Measurements from ENCODE around the gene SGF29. TPM values are rescaled to one million over a fixed set of nuclear protein-coding genes. Genes with fewer than 3 reads are reported as not detected.
"Not testable (repeated sequence)": the region's sequence is repeated elsewhere in the genome, so short reads cannot be mapped to it uniquely, and the experiment has no call there.

Gene SGF29
- total RNA-seq, 1 experiment from 2014 or later: 23.5 TPM

- H3K9me3 Mint-ChIP-seq (ENCODE audit: unreplicated experiment): no peaks in the 10 kb centered on the region
- ChIA-PET CTCF (interaction anchor here (0.6 to 1.3 kb wide), 3 partner anchors 11 to 282 kb away, joined by 3 to 4 read pairs (median 3); no protein-coding TSS in a partner anchor), POLR2A (no interaction called here)
- no peak overlapping the region for H3K27ac Mint-ChIP-seq (ENCODE audit: low read depth, unreplicated experiment)
- no peak overlapping the region for H3K4me3 Mint-ChIP-seq (ENCODE audit: unreplicated experiment)
- no TSS peak for BruUV-seq (replicated peaks)
- H3K4me1 Mint-ChIP-seq (ENCODE audit: insufficient read depth, unreplicated experiment): peaks cover 4% of the 10 kb centered on the region
- no peaks in the 10 kb centered on the region for H3K36me3 Mint-ChIP-seq (ENCODE audit: insufficient read depth, unreplicated experiment)
- no peak for DNase-seq (ENCODE audit: unreplicated experiment)
- TF ChIP-seq CTCF (IDR thresholded peaks at IDR 0.05; ENCODE audit: unreplicated experiment): no peak
- H3K27me3 Mint-ChIP-seq (ENCODE audit: insufficient read depth, unreplicated experiment): no peaks in the 10 kb centered on the region
- intact Hi-C loops (cut with micrococcal nuclease): no loop called here
These were observed 44.1 kb downstream of the SGF29 start for GRCh38 chr16:28597692-28598261.

- POLR2A ChIA-PET; DNase-seq (ENCODE audit: unreplicated experiment); H3K36me3 Mint-ChIP-seq (ENCODE audit: insufficient read depth, unreplicated experiment); H3K27ac Mint-ChIP-seq (ENCODE audit: low read depth, unreplicated experiment); H3K9me3 Mint-ChIP-seq (ENCODE audit: unreplicated experiment); H3K4me1 Mint-ChIP-seq (ENCODE audit: insufficient read depth, unreplicated experiment); H3K27me3 Mint-ChIP-seq (ENCODE audit: insufficient read depth, unreplicated experiment); CTCF ChIA-PET; BruUV-seq (replicated peaks); intact Hi-C loops (cut with micrococcal nuclease); H3K4me3 Mint-ChIP-seq (ENCODE audit: unreplicated experiment): not testable (repeated sequence)
These were observed 45.9 kb downstream of the SGF29 start for GRCh38 chr16:28599377-28600285.

DNA sequence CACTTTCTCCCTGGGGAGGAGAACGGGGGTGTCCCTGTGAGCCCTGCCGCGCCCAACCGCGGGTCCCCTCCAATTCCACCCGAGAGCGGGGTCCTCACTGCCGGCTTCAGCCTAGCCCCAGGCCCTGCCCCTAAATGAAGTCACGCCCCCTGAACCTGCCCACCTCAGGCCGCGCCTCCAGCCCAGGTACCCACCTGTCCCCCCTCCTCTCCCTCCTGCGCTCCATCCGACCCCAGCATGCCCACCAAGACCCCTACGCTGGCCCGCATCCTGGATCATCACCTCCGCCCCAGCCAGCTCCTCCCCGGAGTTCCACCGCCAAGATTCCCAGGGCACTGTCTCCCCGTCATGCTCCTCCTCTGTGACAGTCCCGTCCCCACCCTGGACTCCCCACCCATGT, 47.2 kb downstream of the SGF29 start:
- BruUV-seq (replicated peaks): not testable (repeated sequence)

DNA sequence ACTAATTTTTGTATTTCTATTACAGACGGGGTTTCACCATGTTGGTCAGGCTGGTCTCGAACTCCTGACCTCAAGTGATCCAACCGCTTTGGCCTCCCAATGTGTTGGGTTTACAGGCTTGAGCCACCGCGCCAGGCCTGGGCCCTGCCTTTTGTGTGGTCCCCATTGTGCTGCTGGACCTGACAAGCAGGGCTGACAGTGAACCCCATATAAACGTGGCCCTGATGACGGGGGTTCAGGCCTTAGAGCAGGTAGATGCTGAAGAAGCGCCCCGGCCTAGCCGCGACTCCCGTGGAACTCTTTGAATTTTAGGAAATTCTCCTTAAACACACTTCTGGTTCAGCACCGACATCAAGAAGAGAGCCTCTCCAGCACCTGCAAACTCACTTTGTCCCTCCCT, 47.9 kb downstream of the SGF29 start:
- H3K27me3 Mint-ChIP-seq (ENCODE audit: insufficient read depth, unreplicated experiment); DNase-seq (ENCODE audit: unreplicated experiment); H3K9me3 Mint-ChIP-seq (ENCODE audit: unreplicated experiment); intact Hi-C loops (cut with micrococcal nuclease); H3K27ac Mint-ChIP-seq (ENCODE audit: low read depth, unreplicated experiment); CTCF ChIA-PET; H3K4me1 Mint-ChIP-seq (ENCODE audit: insufficient read depth, unreplicated experiment); H3K4me3 Mint-ChIP-seq (ENCODE audit: unreplicated experiment); POLR2A ChIA-PET; H3K36me3 Mint-ChIP-seq (ENCODE audit: insufficient read depth, unreplicated experiment); BruUV-seq (replicated peaks): not testable (repeated sequence)

More for the DNA sequence above, 47.2 kb downstream of the SGF29 start:
- H3K4me1 Mint-ChIP-seq (ENCODE audit: insufficient read depth, unreplicated experiment); H3K9me3 Mint-ChIP-seq (ENCODE audit: unreplicated experiment); H3K36me3 Mint-ChIP-seq (ENCODE audit: insufficient read depth, unreplicated experiment); POLR2A ChIA-PET; DNase-seq (ENCODE audit: unreplicated experiment); H3K27ac Mint-ChIP-seq (ENCODE audit: low read depth, unreplicated experiment); H3K4me3 Mint-ChIP-seq (ENCODE audit: unreplicated experiment); intact Hi-C loops (cut with micrococcal nuclease); CTCF ChIA-PET; H3K27me3 Mint-ChIP-seq (ENCODE audit: insufficient read depth, unreplicated experiment): not testable (repeated sequence)

- DNase-seq (ENCODE audit: unreplicated experiment); POLR2A ChIA-PET; H3K4me1 Mint-ChIP-seq (ENCODE audit: insufficient read depth, unreplicated experiment); H3K27me3 Mint-ChIP-seq (ENCODE audit: insufficient read depth, unreplicated experiment); H3K4me3 Mint-ChIP-seq (ENCODE audit: unreplicated experiment); CTCF ChIA-PET; H3K36me3 Mint-ChIP-seq (ENCODE audit: insufficient read depth, unreplicated experiment); H3K9me3 Mint-ChIP-seq (ENCODE audit: unreplicated experiment); H3K27ac Mint-ChIP-seq (ENCODE audit: low read depth, unreplicated experiment); intact Hi-C loops (cut with micrococcal nuclease); BruUV-seq (replicated peaks): not testable (repeated sequence)
These were observed 48.3 kb downstream of the SGF29 start for GRCh38 chr16:28602062-28602461.

DNA sequence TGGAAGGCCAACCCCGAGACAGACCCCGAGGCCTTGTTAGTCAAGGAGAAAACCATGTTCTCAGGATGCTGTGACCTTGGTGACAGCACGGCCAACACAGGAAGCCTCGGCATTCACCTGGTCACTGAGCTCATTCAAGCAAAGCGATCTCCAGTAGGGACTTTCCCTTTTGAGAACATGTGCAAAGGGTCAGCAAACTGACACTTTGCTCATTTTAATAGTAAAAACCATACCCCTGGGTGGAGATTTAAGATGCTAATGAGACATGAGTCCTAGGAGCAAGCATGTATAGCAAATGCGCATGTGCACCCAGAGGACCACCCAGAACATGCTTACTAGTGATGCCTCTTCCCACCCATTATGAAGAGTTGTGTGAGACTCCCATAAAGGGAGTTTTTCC, 48.8 kb downstream of the SGF29 start:
- no peak for DNase-seq (ENCODE audit: unreplicated experiment)
- H3K4me1 Mint-ChIP-seq (ENCODE audit: insufficient read depth, unreplicated experiment): no peaks in the 10 kb centered on the region
- intact Hi-C loops (cut with micrococcal nuclease): no loop called here
- BruUV-seq (replicated peaks): no TSS peak
- TF ChIP-seq CTCF (IDR thresholded peaks at IDR 0.05; ENCODE audit: unreplicated experiment): no peak
- H3K36me3 Mint-ChIP-seq (ENCODE audit: insufficient read depth, unreplicated experiment): no peaks in the 10 kb centered on the region
- CTCF ChIA-PET: no interaction called here
- no peaks in the 10 kb centered on the region for H3K27me3 Mint-ChIP-seq (ENCODE audit: insufficient read depth, unreplicated experiment)
- H3K9me3 Mint-ChIP-seq (ENCODE audit: unreplicated experiment): no peaks in the 10 kb centered on the region
- H3K27ac Mint-ChIP-seq (ENCODE audit: low read depth, unreplicated experiment): no peak overlapping the region
- POLR2A ChIA-PET: no interaction called here
- H3K4me3 Mint-ChIP-seq (ENCODE audit: unreplicated experiment): no peak overlapping the region

All from MCF 10A (cell line).